Activated CD4-positive, alpha-beta memory T cell treated with anti-CD3 and anti-CD28 coated beads for 36 hours (primary cell): ENCODE results near the gene ERLEC1. TPM values are rescaled to one million over a fixed set of nuclear protein-coding genes. Genes with fewer than 3 reads are reported as not detected.

ENCODE experiments used
- CTCF ChIA-PET: fragments of 350-600 bp; sonication (Branson Sonifier 250); formaldehyde crosslinking; loops from one replicate; lab custom pipeline; 2021; ENCODE audit warnings: antibody characterized with exemption, inconsistent platforms; lab: Charles Lee
- POLR2A ChIA-PET: fragments of 350-600 bp; sonication (Branson Sonifier 250); formaldehyde crosslinking; loops from one replicate; lab custom pipeline; 2021; ENCODE audit warnings: antibody characterized with exemption; lab: Charles Lee
- DNase-seq: peaks from one replicate; pipeline ENCODE4 v3.0.0-alpha.2; 2020
- H3K27ac Mint-ChIP-seq: one replicate; pipeline ENCODE4 v1.8.0; 2021; ENCODE audit warnings: mixed read lengths
- H3K27me3 Mint-ChIP-seq: one replicate; pipeline ENCODE4 v1.8.0; 2021; ENCODE audit warnings: mixed read lengths
- H3K36me3 Mint-ChIP-seq: one replicate; pipeline ENCODE4 v1.8.0; 2021; ENCODE audit warnings: mixed read lengths
- H3K4me1 Mint-ChIP-seq: one replicate; pipeline ENCODE4 v1.8.0; 2021; ENCODE audit warnings: low read depth, mixed read lengths
- H3K4me3 Mint-ChIP-seq: one replicate; pipeline ENCODE4 v1.8.0; 2021; ENCODE audit warnings: mild to moderate bottlenecking, mixed read lengths
- H3K9me3 Mint-ChIP-seq: one replicate; pipeline ENCODE4 v1.8.0; 2021; ENCODE audit warnings: mixed read lengths
- intact Hi-C: fragments of 100-400 bp; cut with micrococcal nuclease; formaldehyde crosslinking; loops from one replicate; pipeline ENCODE4 v1.15.1; 2023
- total RNA-seq, 2 experiments: library from RNA; stranded (reverse); gene quantifications; one replicate each; pipeline ENCODE4 v1.2.3, GENCODE V29; 2021

The ERLEC1 gene
- 10 to 100 TPM; 26.7 to 27.0 TPM for total RNA-seq

DNA sequence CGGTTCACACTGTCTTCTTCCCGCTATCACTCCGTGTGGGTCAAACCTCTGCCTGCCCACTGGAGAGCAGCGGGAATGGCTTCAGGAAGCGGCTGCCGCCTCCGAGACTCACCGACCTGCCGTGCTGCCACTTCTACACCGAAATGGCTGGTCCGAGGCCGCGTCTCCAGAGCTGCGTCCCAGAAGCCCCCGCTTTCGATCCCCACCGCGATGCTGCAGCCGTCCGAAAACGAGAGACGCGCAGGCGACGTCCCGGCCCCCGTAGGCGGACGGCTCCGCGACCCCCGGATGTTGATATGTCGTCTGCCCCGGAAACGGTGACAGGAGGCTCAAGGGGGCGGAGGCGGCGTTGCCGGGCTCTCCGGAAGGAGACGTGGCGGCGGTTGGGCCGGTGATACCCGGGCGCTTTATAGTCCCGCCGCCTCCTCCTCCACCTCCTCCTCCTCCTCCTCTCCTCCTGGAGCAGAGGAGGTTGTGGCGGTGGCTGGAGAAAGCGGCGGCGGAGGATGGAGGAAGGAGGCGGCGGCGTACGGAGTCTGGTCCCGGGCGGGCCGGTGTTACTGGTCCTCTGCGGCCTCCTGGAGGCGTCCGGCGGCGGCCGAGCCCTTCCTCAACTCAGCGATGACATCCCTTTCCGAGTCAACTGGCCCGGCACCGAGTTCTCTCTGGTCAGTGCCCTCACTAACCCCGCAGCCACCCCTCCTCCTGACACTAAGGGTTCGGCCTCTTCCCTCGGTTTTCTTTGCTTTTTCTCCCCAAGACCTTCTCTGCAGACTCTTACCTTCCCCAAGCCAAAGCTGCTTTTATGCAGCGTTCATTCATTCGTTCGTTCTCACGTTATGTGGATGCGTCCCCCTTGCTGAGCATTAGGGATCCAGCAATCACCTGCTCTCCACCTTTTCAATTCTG is at the start of gene ERLEC1, which contains the start of gene ASB3:
Gene ERLEC1, plus strand, starts transcription at position 340 of the 909 bp plus-strand sequence. Its CDS starts 167 bp downstream, at position 507.
Gene ASB3, minus strand, starts transcription at position 249 of the 909 bp plus-strand sequence. CDS start 21,381 bp downstream, outside the sequence.
- Mint-ChIP-seq H3K4me1 (peaks cover 46% of the 10 kb centered on the region), H3K27ac (peak within 1 kb of the TSS; percentile 94), H3K27me3 (no peaks in the 10 kb centered on the region), H3K9me3 (no peaks in the 10 kb centered on the region), H3K36me3 (peaks cover 5% of the 10 kb centered on the region), H3K4me3 (peak within 1 kb of the TSS; percentile 98)
- intact Hi-C loops, result loop anchor here (1.0 to 10.0 kb wide), 6 partner anchors 20 to 788 kb away; partner anchors contain the start of genes ACYP2, CHAC2 and PSME4
- POLR2A ChIA-PET, result interaction anchor here (0.6 to 3.2 kb wide), 4 partner anchors 19 to 329 kb away, joined by 3 to 43 read pairs (median 4); partner anchors contain the start of genes ACYP2 and CHAC2
- CTCF ChIA-PET, result interaction anchor here (1.1 to 1.5 kb wide), 2 partner anchors 17 to 19 kb away, joined by 7 to 10 read pairs; partner anchors contain the start of gene CHAC2
- peak; percentile 93 for DNase-seq

DNA sequence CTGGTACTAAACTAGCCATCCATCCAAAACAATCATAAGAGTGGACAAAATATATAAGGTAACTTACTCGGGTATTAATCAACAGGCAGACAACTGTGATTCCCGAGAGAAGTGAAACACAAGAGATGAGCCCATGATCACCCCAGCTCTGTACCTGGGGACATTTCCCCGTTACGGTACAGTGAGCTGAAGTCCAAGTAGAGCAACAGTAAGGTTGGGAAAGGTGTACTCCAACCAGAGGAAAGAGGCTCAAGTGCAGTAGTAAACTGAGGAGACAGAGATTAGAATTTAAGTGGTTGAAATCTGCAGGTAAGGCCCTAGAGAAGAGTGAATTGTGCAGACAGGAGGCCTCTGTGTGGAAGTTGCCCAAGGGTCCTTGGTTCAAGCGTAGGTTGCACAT is 49.8 kb upstream of the ERLEC1 start:
- no peaks in the 10 kb centered on the region for H3K9me3 Mint-ChIP-seq
- H3K36me3 Mint-ChIP-seq, result peaks cover 16% of the 10 kb centered on the region
- no peak for DNase-seq
- H3K4me3 Mint-ChIP-seq, result no peak overlapping the region
- intact Hi-C loops, result no loop called here
- ChIA-PET CTCF (no interaction called here), POLR2A (no interaction called here)
- H3K27ac Mint-ChIP-seq, result no peak overlapping the region
- H3K27me3 Mint-ChIP-seq, result no peaks in the 10 kb centered on the region
- peaks cover 4% of the 10 kb centered on the region for H3K4me1 Mint-ChIP-seq

DNA sequence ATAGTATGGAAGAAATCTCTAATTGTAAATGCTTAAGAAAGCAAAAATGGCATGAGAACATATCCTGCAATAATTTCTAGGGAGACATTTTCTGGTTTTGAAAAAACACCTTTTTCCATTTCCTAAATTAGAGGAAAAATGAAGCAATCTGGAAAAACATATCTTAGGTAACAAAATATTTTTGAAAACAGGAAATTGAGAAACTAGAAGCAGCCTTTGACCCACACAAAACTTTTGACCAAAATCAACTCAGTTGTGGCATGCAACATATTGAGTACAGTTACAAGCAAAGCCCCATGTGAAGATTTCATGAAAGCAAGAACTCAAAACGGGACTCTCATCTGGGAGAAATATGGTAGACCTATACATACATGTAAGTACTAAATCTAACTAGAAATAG is 47.8 kb upstream of the ERLEC1 start:
- no peak for DNase-seq
- Mint-ChIP-seq H3K27me3 (no peaks in the 10 kb centered on the region), H3K4me3 (no peak overlapping the region), H3K27ac (no peak overlapping the region), H3K4me1 (peaks cover 11% of the 10 kb centered on the region), H3K9me3 (no peaks in the 10 kb centered on the region), H3K36me3 (peaks cover 20% of the 10 kb centered on the region)
- ChIA-PET POLR2A (no interaction called here), CTCF (no interaction called here)
- intact Hi-C loops, result no loop called here

DNA sequence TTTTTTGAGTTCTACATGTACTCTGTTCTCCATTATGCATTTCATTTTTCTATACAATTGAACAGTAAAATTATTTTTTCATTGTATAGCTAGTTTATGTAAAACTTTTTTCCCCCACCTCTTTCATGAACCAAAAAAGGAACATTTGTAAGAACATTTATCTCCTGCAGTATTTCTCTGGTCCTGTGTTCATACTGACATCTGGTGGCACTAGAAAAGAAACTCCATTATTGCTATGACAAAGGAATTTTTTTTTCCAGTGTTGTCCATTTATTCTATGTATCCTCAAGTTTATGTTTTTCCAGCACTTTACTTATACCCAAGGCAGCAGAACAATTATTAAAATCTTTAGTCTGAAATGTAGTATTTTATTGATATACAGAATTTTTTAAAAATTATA is 46.7 kb upstream of the ERLEC1 start:
- H3K4me3 Mint-ChIP-seq, result no peak overlapping the region
- H3K27ac Mint-ChIP-seq, result no peak overlapping the region
- no peaks in the 10 kb centered on the region for H3K9me3 Mint-ChIP-seq
- DNase-seq, result no peak
- H3K27me3 Mint-ChIP-seq, result no peaks in the 10 kb centered on the region
- intact Hi-C loops, result no loop called here
- POLR2A ChIA-PET, result no interaction called here
- peaks cover 11% of the 10 kb centered on the region for H3K4me1 Mint-ChIP-seq
- H3K36me3 Mint-ChIP-seq, result peaks cover 16% of the 10 kb centered on the region
- CTCF ChIA-PET, result no interaction called here

- Mint-ChIP-seq H3K27ac (no peak overlapping the region), H3K4me1 (peaks cover 11% of the 10 kb centered on the region), H3K9me3 (no peaks in the 10 kb centered on the region), H3K36me3 (peaks cover 21% of the 10 kb centered on the region), H3K4me3 (no peak overlapping the region), H3K27me3 (no peaks in the 10 kb centered on the region)
- CTCF ChIA-PET, result interaction anchor here (0.6 kb wide), 1 partner anchor 40 kb away, joined by 3 read pairs; no protein-coding TSS in a partner anchor
- intact Hi-C loops, result no loop called here
- POLR2A ChIA-PET, result interaction anchor here (1.2 kb wide), 1 partner anchor 25 kb away, joined by 3 read pairs; no protein-coding TSS in a partner anchor
- no peak for DNase-seq
Measured at GRCh38 chr2:53744395-53745065, 42.3 kb upstream of the ERLEC1 start.

DNA sequence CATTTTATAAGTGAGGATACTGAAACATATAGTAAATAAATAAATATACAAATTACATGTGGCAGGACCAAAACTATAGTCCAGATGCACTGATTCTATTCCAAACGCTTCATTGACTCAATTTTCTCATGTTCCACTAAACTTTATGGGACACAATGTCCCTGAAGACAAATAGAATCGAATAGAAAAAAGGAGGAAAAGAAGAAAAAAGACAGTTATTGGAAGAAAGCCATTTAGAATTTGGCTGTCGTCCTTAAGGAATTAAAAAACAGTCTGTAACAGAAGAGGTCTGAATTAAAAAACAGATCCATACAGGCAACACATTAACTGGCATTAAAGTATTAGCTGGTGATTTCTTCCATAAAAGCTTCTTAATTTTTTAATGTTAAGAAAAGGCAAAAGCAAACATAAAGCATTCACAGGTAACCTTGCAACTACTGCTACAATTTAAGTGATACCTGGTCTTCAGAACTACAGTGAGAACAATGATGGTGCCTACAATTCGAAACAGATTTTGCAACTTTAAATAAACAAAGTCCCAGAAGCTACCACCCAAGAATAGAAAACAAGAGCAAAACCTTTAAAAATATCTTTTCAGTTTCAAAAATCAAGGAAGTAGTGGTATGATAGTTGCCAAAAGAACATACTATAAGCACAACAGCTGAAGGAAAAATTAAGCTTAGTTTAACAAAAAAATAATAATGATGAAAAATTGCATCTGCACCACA is 36.6 kb upstream of the ERLEC1 start:
- H3K36me3 Mint-ChIP-seq, result peaks cover 17% of the 10 kb centered on the region
- peaks cover 24% of the 10 kb centered on the region for H3K4me1 Mint-ChIP-seq
- DNase-seq, result no peak
- H3K27ac Mint-ChIP-seq, result no peak overlapping the region
- H3K27me3 Mint-ChIP-seq, result no peaks in the 10 kb centered on the region
- CTCF ChIA-PET, result no interaction called here
- intact Hi-C loops, result no loop called here
- POLR2A ChIA-PET, result no interaction called here
- no peaks in the 10 kb centered on the region for H3K9me3 Mint-ChIP-seq
- no peak overlapping the region for H3K4me3 Mint-ChIP-seq

- DNase-seq, result no peak
- ChIA-PET POLR2A (interaction anchor here (1.2 kb wide), 1 partner anchor 15 kb away, joined by 5 read pairs; the partner anchor contains the start of gene CHAC2), CTCF (no interaction called here)
- intact Hi-C loops, result loop anchor here (1.0 kb wide), 2 partner anchors 16 to 35 kb away; partner anchors contain the start of genes ASB3 and CHAC2
- H3K36me3 Mint-ChIP-seq, result peaks cover 21% of the 10 kb centered on the region
- peaks cover 24% of the 10 kb centered on the region for H3K4me1 Mint-ChIP-seq
- no peak overlapping the region for H3K27ac Mint-ChIP-seq
- H3K9me3 Mint-ChIP-seq, result no peaks in the 10 kb centered on the region
- no peak overlapping the region for H3K4me3 Mint-ChIP-seq
- no peaks in the 10 kb centered on the region for H3K27me3 Mint-ChIP-seq
Measured at GRCh38 chr2:53751728-53752127, 35.1 kb upstream of the ERLEC1 start.

- H3K9me3 Mint-ChIP-seq, result no peaks in the 10 kb centered on the region
- intact Hi-C loops, result no loop called here
- ChIA-PET POLR2A (interaction anchor here (1.2 kb wide), 1 partner anchor 14 kb away, joined by 5 read pairs; the partner anchor contains the start of gene CHAC2), CTCF (no interaction called here)
- H3K4me1 Mint-ChIP-seq, result peaks cover 24% of the 10 kb centered on the region
- DNase-seq, result no peak
- peaks cover 25% of the 10 kb centered on the region for H3K36me3 Mint-ChIP-seq
- no peak overlapping the region for H3K27ac Mint-ChIP-seq
- H3K27me3 Mint-ChIP-seq, result no peaks in the 10 kb centered on the region
- no peak overlapping the region for H3K4me3 Mint-ChIP-seq
Measured at GRCh38 chr2:53752385-53752784, 34.5 kb upstream of the ERLEC1 start.

DNA sequence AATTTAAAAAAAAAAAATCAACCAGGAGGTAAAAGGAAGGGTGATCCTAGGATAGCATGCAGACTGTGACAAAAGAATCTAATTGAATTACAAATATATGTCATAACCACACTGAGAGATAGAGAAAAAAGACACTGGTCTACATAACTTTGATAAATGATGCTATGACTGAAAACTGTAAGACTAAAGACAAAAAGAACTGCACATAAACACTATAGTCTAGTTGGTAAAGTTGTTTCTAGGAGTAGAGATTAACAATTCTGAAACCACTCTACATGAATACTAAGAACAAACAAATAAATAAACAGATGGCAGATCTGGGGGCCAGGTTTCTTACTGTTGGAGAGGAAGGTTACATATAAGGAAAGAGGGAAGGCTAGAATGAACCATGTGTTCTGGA is 33.8 kb upstream of the ERLEC1 start:
- H3K4me1 Mint-ChIP-seq, result peaks cover 24% of the 10 kb centered on the region
- DNase-seq, result no peak
- H3K4me3 Mint-ChIP-seq, result no peak overlapping the region
- ChIA-PET POLR2A (no interaction called here), CTCF (no interaction called here)
- H3K36me3 Mint-ChIP-seq, result peaks cover 22% of the 10 kb centered on the region
- H3K27ac Mint-ChIP-seq, result no peak overlapping the region
- intact Hi-C loops, result no loop called here
- no peaks in the 10 kb centered on the region for H3K9me3 Mint-ChIP-seq
- no peaks in the 10 kb centered on the region for H3K27me3 Mint-ChIP-seq

DNA sequence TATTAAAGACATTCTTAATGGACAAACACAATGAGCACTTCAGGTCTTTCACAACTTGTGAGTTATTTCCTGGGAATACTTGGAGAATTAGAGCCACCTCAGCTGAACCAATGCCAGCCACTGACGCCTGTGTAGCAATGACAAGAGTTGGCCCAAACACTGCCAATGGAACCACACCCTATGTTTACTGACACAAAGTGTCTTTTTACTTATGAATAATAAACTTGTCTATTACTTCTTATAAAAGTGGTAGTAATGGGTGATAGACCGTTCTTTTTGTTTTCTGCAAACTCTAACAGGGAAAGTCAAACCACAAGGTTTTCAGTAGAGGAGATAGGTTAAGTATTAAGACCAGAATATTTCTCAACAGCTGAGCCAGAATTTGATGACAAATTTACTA is 31.7 kb upstream of the ERLEC1 start:
- H3K9me3 Mint-ChIP-seq, result no peaks in the 10 kb centered on the region
- peaks cover 24% of the 10 kb centered on the region for H3K4me1 Mint-ChIP-seq
- intact Hi-C loops, result no loop called here
- POLR2A ChIA-PET, result no interaction called here
- DNase-seq, result no peak
- CTCF ChIA-PET, result no interaction called here
- H3K4me3 Mint-ChIP-seq, result no peak overlapping the region
- H3K27ac Mint-ChIP-seq, result no peak overlapping the region
- no peaks in the 10 kb centered on the region for H3K27me3 Mint-ChIP-seq
- peaks cover 14% of the 10 kb centered on the region for H3K36me3 Mint-ChIP-seq

GRCh38 chr2:53756644-53757043 is 30.2 kb upstream of the ERLEC1 start:
- Mint-ChIP-seq H3K4me1 (peaks cover 15% of the 10 kb centered on the region), H3K9me3 (no peaks in the 10 kb centered on the region), H3K36me3 (peaks cover 15% of the 10 kb centered on the region), H3K27ac (no peak overlapping the region), H3K4me3 (no peak overlapping the region), H3K27me3 (no peaks in the 10 kb centered on the region)
- POLR2A ChIA-PET, result interaction anchor here (0.6 to 1.0 kb wide), 2 partner anchors 11 to 85 kb away, joined by 3 to 4 read pairs; partner anchors contain the start of gene CHAC2
- DNase-seq, result no peak
- intact Hi-C loops, result no loop called here
- CTCF ChIA-PET, result no interaction called here
